ENCODE data around the gene ZNF598.
A peak's percentile ranks its signal among the peaks of the same experiment; 100 is the strongest.

Gene ZNF598

GRCh38 chr16:1977875-1978268 lies 31.7 kb downstream of the ZNF598 start:
- no peaks in the 10 kb centered on the region for H3K9me3 ChIP-seq (ENCODE audit: control insufficient read depth, insufficient read depth, low read length)
- peaks cover 36% of the 10 kb centered on the region for H3K27me3 ChIP-seq (ENCODE audit: control insufficient read depth, insufficient read depth, low read length)
- H3K27ac ChIP-seq (ENCODE audit: low read depth, low read length), result no peak overlapping the region
- H3K4me1 ChIP-seq (ENCODE audit: control insufficient read depth, insufficient read depth, low read length), result peaks cover 17% of the 10 kb centered on the region
- no peak overlapping the region for H3K4me3 ChIP-seq (ENCODE audit: low read depth, low read length)
- H3K36me3 ChIP-seq (ENCODE audit: control insufficient read depth, insufficient read depth, low read length), result peaks cover 41% of the 10 kb centered on the region
- H3K9ac ChIP-seq (ENCODE audit: low read depth, low read length), result no peak overlapping the region

DNA sequence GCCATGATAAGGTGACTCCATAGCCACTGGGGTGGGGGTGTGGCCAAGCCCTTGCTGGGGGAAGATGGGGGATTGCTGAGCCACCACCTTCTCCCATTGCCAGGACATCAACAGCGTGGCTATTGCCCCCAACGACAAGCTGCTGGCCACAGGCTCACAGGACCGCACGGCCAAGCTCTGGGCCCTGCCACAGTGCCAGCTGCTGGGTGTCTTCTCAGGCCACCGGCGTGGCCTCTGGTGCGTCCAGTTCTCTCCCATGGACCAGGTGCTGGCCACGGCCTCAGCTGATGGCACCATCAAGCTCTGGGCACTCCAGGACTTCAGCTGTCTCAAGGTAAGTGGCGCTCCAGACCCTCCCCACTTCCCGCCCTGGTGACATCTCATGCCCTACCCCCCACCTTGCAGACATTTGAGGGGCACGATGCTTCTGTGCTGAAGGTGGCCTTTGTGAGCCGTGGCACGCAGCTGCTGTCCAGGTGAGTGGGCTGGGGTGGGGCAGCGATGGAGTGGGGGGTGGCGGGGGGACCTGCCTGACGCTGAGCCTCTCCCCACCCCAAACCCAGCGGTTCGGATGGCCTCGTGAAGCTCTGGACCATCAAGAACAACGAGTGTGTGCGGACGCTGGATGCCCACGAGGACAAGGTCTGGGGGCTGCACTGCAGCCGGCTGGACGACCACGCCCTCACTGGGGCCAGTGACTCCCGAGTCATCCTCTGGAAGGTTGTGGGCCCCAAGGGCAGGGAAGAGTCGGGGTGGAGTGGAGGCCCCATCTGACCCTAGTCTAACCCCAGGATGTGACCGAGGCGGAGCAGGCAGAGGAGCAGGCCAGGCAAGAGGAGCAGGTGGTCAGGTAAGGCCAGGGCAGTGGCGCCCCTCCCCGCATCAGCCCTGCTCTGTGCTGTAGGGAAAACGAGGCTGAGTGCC lies 32.4 kb downstream of the ZNF598 start:
- H3K4me3 ChIP-seq (ENCODE audit: low read depth, low read length), result no peak overlapping the region
- H3K27ac ChIP-seq (ENCODE audit: low read depth, low read length), result no peak overlapping the region
- peaks cover 41% of the 10 kb centered on the region for H3K36me3 ChIP-seq (ENCODE audit: control insufficient read depth, insufficient read depth, low read length)
- no peak overlapping the region for H3K9ac ChIP-seq (ENCODE audit: low read depth, low read length)
- H3K9me3 ChIP-seq (ENCODE audit: control insufficient read depth, insufficient read depth, low read length), result no peaks in the 10 kb centered on the region
- peaks cover 30% of the 10 kb centered on the region for H3K27me3 ChIP-seq (ENCODE audit: control insufficient read depth, insufficient read depth, low read length)
- peaks cover 17% of the 10 kb centered on the region for H3K4me1 ChIP-seq (ENCODE audit: control insufficient read depth, insufficient read depth, low read length)

GRCh38 chr16:1976216-1976520 lies 33.5 kb downstream of the ZNF598 start:
- Histone ChIP-seq H3K27me3 (ENCODE audit: control insufficient read depth, insufficient read depth, low read length) (peaks cover 19% of the 10 kb centered on the region), H3K9ac (ENCODE audit: low read depth, low read length) (no peak overlapping the region), H3K4me1 (ENCODE audit: control insufficient read depth, insufficient read depth, low read length) (peaks cover 9% of the 10 kb centered on the region; the same call in 1 of the 2 replicates), H3K9me3 (ENCODE audit: control insufficient read depth, insufficient read depth, low read length) (no peaks in the 10 kb centered on the region), H3K27ac (ENCODE audit: low read depth, low read length) (no peak overlapping the region), H3K4me3 (ENCODE audit: low read depth, low read length) (no peak overlapping the region), H3K36me3 (ENCODE audit: control insufficient read depth, insufficient read depth, low read length) (peaks cover 41% of the 10 kb centered on the region)

DNA sequence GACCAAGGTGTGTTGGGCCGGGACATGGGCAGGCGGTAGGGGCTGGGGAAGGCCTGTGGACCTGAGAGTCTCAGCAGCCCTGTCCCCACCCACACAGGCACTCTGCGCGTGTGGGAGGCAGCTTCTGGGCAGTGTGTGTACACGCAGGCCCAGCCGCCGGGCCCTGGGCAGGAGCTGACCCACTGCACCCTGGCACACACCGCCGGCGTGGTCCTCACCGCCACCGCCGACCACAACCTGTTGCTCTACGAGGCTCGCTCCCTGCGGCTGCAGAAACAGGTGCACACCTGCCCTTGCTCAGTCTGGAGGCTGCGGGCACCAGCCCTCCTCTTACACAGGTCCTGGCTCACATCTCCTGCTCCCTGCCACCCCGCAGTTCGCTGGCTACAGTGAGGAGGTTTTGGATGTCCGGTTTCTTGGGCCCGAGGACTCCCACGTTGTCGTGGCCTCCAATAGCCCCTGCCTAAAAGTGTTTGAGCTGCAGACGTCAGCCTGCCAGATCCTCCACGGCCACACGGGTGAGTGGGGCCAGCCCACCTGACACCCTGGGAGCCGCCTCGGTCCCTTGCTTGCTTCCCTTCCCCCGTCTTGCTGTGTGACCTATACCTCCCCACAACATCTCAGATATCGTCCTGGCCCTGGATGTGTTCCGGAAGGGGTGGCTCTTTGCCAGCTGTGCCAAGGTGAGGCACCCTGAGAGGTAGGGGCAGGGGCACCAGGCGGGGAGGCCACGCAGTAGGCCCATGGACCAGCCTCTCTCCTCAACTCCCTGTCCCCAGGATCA lies 34.0 kb downstream of the ZNF598 start:
- no peak overlapping the region for H3K4me3 ChIP-seq (ENCODE audit: low read depth, low read length)
- no peaks in the 10 kb centered on the region for H3K9me3 ChIP-seq (ENCODE audit: control insufficient read depth, insufficient read depth, low read length)
- peaks cover 41% of the 10 kb centered on the region for H3K36me3 ChIP-seq (ENCODE audit: control insufficient read depth, insufficient read depth, low read length)
- H3K27ac ChIP-seq (ENCODE audit: low read depth, low read length), result no peak overlapping the region
- H3K27me3 ChIP-seq (ENCODE audit: control insufficient read depth, insufficient read depth, low read length), result peaks cover 14% of the 10 kb centered on the region
- H3K4me1 ChIP-seq (ENCODE audit: control insufficient read depth, insufficient read depth, low read length), result peaks cover 9% of the 10 kb centered on the region; the same call in 1 of the 2 replicates
- no peak overlapping the region for H3K9ac ChIP-seq (ENCODE audit: low read depth, low read length)

- no peaks in the 10 kb centered on the region for H3K9me3 ChIP-seq (ENCODE audit: control insufficient read depth, insufficient read depth, low read length)
- peaks cover 4% of the 10 kb centered on the region; the same call in 1 of the 2 replicates for H3K4me1 ChIP-seq (ENCODE audit: control insufficient read depth, insufficient read depth, low read length)
- no peak overlapping the region for H3K4me3 ChIP-seq (ENCODE audit: low read depth, low read length)
- H3K27me3 ChIP-seq (ENCODE audit: control insufficient read depth, insufficient read depth, low read length), result peaks cover 2% of the 10 kb centered on the region; the same call in 1 of the 2 replicates
- H3K27ac ChIP-seq (ENCODE audit: low read depth, low read length), result no peak overlapping the region
- H3K36me3 ChIP-seq (ENCODE audit: control insufficient read depth, insufficient read depth, low read length), result peaks cover 41% of the 10 kb centered on the region
- no peak overlapping the region for H3K9ac ChIP-seq (ENCODE audit: low read depth, low read length)
Observed at GRCh38 chr16:1974157-1975070, 35.2 kb downstream of the ZNF598 start.

DNA sequence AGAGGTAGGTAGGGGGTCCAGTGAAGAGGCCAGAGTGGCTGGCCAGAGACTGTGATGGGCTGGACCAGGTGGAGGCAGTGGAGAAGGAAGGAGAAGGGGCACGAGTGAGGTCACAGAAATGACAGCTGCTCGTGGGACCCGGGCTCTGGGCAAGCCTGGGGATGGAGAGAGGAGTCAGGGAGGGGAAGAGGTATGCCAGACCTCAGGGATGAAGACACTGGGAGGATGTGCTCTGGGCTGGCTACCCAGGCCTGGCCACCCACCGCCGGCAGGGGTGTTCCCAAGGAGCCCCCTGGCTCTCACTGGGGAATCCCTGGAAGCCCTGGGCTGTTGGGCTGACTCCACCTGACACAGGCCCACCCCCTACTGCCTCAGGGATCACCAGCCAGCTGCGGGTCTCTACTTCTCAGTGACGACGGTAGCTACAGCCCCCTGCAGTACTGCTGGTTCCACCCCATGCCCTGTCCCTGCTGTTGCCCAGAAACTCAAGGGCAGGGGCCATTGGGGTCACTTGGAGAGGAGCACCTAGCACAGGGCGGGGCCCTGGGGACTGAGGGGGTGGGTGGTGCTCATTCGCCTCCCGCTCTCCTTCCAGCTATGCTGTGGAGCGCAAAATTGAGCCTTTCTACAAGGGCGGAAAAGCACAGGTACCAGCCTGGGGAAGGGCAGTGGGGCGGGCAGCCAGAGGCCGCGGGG lies 36.0 kb downstream of the ZNF598 start:
- no peak overlapping the region for H3K4me3 ChIP-seq (ENCODE audit: low read depth, low read length)
- no peaks in the 10 kb centered on the region for H3K9me3 ChIP-seq (ENCODE audit: control insufficient read depth, insufficient read depth, low read length)
- H3K27ac ChIP-seq (ENCODE audit: low read depth, low read length), result no peak overlapping the region
- peaks cover 41% of the 10 kb centered on the region for H3K36me3 ChIP-seq (ENCODE audit: control insufficient read depth, insufficient read depth, low read length)
- peaks cover 4% of the 10 kb centered on the region; the same call in 1 of the 2 replicates for H3K4me1 ChIP-seq (ENCODE audit: control insufficient read depth, insufficient read depth, low read length)
- no peak overlapping the region for H3K9ac ChIP-seq (ENCODE audit: low read depth, low read length)
- H3K27me3 ChIP-seq (ENCODE audit: control insufficient read depth, insufficient read depth, low read length), result no peaks in the 10 kb centered on the region

DNA sequence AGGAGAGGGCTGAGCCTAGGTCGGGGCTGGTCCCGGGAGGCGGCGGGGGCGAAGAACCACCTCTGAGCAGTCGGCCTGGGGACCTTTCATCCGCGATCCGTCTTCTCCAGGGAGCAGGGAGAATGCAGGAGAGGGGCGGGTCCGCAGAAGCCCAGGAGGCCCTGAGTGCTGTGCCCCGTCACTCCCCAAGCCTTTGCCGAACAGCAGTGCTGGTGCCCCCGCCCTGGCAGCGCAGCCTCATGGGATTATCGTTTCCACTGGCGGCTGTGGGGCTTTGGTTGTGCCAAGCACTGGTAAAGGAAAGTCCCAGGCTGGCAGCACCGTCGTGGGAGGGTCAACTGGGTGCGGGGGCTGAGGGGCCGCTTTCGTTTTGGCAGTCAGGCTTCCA lies 37.1 kb downstream of the ZNF598 start:
- no peak overlapping the region for H3K27ac ChIP-seq (ENCODE audit: low read depth, low read length)
- peaks cover 32% of the 10 kb centered on the region for H3K36me3 ChIP-seq (ENCODE audit: control insufficient read depth, insufficient read depth, low read length)
- no peaks in the 10 kb centered on the region for H3K9me3 ChIP-seq (ENCODE audit: control insufficient read depth, insufficient read depth, low read length)
- H3K9ac ChIP-seq (ENCODE audit: low read depth, low read length), result peak overlapping the region; percentile 64; the same call in 1 of the 2 replicates
- no peaks in the 10 kb centered on the region for H3K27me3 ChIP-seq (ENCODE audit: control insufficient read depth, insufficient read depth, low read length)
- peaks cover 4% of the 10 kb centered on the region; the same call in 1 of the 2 replicates for H3K4me1 ChIP-seq (ENCODE audit: control insufficient read depth, insufficient read depth, low read length)
- H3K4me3 ChIP-seq (ENCODE audit: low read depth, low read length), result peak overlapping the region; percentile 84

- peak within 1 kb of the TSS; percentile 86 for H3K27ac ChIP-seq (ENCODE audit: low read depth, low read length)
- no peaks in the 10 kb centered on the region for H3K27me3 ChIP-seq (ENCODE audit: control insufficient read depth, insufficient read depth, low read length)
- H3K4me1 ChIP-seq (ENCODE audit: control insufficient read depth, insufficient read depth, low read length), result peaks cover 4% of the 10 kb centered on the region; the same call in 1 of the 2 replicates
- H3K9me3 ChIP-seq (ENCODE audit: control insufficient read depth, insufficient read depth, low read length), result no peaks in the 10 kb centered on the region
- peak within 1 kb of the TSS; percentile 84 for H3K4me3 ChIP-seq (ENCODE audit: low read depth, low read length)
- H3K36me3 ChIP-seq (ENCODE audit: control insufficient read depth, insufficient read depth, low read length), result peaks cover 28% of the 10 kb centered on the region
- H3K9ac ChIP-seq (ENCODE audit: low read depth, low read length), result peak within 1 kb of the TSS; percentile 64
Observed at GRCh38 chr16:1971796-1972489, 37.7 kb downstream of the ZNF598 start, which contains the start of gene TBL3. Gene TBL3, plus strand, starts transcription at chr16:1972053. Its CDS starts 112 bp downstream, at chr16:1972165.

- Histone ChIP-seq H3K27ac (ENCODE audit: low read depth, low read length) (no peak overlapping the region), H3K4me3 (ENCODE audit: low read depth, low read length) (no peak overlapping the region), H3K9me3 (ENCODE audit: control insufficient read depth, insufficient read depth, low read length) (no peaks in the 10 kb centered on the region), H3K4me1 (ENCODE audit: control insufficient read depth, insufficient read depth, low read length) (peaks cover 4% of the 10 kb centered on the region; the same call in 1 of the 2 replicates), H3K9ac (ENCODE audit: low read depth, low read length) (no peak overlapping the region), H3K27me3 (ENCODE audit: control insufficient read depth, insufficient read depth, low read length) (no peaks in the 10 kb centered on the region), H3K36me3 (ENCODE audit: control insufficient read depth, insufficient read depth, low read length) (peaks cover 9% of the 10 kb centered on the region)
Observed at GRCh38 chr16:1968146-1968953, 41.3 kb downstream of the ZNF598 start.
